C4-2B (cell line): ENCODE results near the gene ERAS.

ENCODE experiments used
- ZFX ChIP-seq: fragments of 450-650 bp; IDR thresholded peaks from 2 replicates; pipeline ENCODE4 v1.6.1; 2017
- TF ChIP-seq, protein P1 (sequence below): fragments of 450-650 bp; conservative IDR thresholded peaks from 2 replicates; pipeline ENCODE4 v1.5.1; 2017; ENCODE audit warnings: mild to moderate bottlenecking

DNA sequence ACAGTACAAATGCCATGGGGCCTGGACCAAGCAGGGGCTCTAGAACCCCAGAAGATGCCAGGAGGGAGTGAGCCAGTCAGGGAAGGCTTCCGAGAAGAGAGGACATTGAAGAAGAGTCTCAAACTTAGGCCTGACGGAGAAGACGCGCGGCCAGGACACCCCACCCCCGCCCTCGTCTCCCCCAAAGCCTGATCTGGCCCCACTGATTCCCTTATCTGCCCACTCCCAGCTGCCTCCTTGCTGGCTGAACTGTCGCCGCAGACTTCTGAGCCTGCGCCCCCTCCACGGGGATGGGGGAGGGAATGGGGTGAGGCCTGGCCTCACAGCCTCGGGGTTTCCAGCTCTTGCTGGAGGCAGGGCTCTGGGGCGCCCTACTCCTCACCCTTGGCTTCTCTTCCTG lies 43.5 kb upstream of the ERAS start:
- TF ChIP-seq, protein P1, sequence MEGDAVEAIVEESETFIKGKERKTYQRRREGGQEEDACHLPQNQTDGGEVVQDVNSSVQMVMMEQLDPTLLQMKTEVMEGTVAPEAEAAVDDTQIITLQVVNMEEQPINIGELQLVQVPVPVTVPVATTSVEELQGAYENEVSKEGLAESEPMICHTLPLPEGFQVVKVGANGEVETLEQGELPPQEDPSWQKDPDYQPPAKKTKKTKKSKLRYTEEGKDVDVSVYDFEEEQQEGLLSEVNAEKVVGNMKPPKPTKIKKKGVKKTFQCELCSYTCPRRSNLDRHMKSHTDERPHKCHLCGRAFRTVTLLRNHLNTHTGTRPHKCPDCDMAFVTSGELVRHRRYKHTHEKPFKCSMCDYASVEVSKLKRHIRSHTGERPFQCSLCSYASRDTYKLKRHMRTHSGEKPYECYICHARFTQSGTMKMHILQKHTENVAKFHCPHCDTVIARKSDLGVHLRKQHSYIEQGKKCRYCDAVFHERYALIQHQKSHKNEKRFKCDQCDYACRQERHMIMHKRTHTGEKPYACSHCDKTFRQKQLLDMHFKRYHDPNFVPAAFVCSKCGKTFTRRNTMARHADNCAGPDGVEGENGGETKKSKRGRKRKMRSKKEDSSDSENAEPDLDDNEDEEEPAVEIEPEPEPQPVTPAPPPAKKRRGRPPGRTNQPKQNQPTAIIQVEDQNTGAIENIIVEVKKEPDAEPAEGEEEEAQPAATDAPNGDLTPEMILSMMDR, result no peak
- TF ChIP-seq ZFX, result no peak
